ENCODE results near the gene INPP1.

DNA sequence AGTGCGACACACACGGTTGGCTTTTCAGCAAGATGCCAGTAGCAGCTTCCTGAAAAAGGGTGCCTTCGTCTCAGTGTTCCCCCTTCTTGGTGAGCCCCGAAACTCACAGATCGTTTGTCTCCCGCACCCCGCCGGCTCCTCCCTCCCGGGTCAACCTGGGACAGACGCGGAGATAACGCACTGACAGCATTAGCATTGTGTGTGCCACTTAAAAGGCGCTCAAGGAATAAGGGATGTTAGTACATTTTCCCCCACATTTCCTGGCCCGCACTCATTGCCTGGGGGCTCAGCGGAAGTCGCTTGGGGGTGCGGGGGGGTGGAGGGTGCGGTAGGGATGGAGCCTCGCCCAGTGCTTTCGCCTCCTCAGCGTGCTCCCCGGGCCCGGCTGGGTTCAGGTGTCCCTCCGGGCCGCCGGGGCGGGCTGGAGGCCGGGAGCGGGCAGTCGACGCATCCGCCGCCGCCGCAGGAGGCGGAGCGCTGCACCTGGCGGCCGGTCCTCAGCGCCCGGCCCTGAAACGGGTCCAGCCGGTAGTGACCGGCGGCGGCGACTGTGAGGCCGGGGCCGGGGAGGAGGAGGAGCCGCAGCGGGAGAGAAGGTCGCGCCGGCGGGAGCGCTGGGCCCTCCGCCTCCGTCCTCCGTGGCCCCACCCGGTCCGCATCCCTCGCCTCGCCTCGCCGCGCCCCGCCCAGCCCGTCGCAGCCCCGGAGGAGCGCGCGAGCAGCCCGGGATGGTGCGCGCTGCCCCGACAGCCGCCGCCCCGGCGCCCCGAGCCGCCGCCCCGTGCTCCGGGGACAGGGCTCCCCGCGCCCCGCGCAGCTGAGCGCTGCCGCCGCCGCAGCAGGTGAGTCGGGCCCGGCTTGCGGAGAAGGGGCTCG lies 64.5 kb downstream of the INPP1 start, which contains the start of gene MFSD6:
- TF ChIP-seq CTCF (IDR thresholded peaks at IDR 0.05; ENCODE audit: poor library complexity) (no peak), EZH2 (IDR thresholded peaks at IDR 0.05; ENCODE audit: borderline replicate concordance) (no peak)
